AG04449 (cell line): ENCODE measurements around the gene STAG1.
"Not testable (repeated sequence)": the region's sequence is repeated elsewhere in the genome, so short reads cannot be mapped to it uniquely, and the experiment has no call there.

Source experiments
- CTCF ChIA-PET: fragments of 350-600 bp; formaldehyde crosslinking; extraction: SDS; loops from one replicate; lab custom pipeline; 2021; ENCODE audit warnings: antibody characterized with exemption; lab: Yijun Ruan, JAX
- POLR2A ChIA-PET: fragments of 400-600, 350-600 bp; formaldehyde crosslinking; extraction: SDS; loops from one replicate; lab custom pipeline; 2020; ENCODE audit warnings: antibody characterized with exemption, inconsistent platforms; lab: Yijun Ruan, JAX
- DNase-seq: peaks from one replicate; pipeline ENCODE4 v3.0.0-alpha.2; 2010; ENCODE audit warnings: low read depth, low spot score
- H3K4me3 ChIP-seq: 2 replicates; pipeline ENCODE4 v1.5.1; 2011; ENCODE audit warnings: low read depth, mild to moderate bottlenecking, control low read depth, low read length
- TF ChIP-seq, protein P1 (sequence below): IDR thresholded peaks from one replicate; pipeline ENCODE4 v1.5.1; 2011; ENCODE audit warnings: mild to moderate bottlenecking, moderate library complexity, low read length, control low read depth, inconsistent platforms; ENCODE audit not compliant: insufficient read depth; ENCODE audit errors: missing control alignments

Gene STAG1

DNA sequence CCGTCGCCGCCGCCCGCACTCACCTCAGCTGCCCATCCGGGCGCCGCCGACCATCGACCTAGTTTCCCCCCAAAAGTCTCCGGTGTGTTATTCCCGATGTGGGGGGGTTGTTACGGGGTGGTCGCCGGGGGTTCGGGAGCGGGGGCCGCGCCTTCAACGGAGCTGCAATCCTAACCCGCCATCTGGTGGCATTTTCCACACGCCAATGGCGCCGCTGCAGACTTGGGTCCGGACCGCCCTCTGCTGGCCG, at the start of gene STAG1:
Gene STAG1 (minus strand): TSS at position 207 of the 250 bp plus-strand sequence. CDS start 121,480 bp downstream, outside the sequence.
- H3K4me3 ChIP-seq = peak within 1 kb of the TSS; percentile 69
- ChIA-PET CTCF (interaction anchor here (0.6 to 4.0 kb wide), 109 partner anchors 10 to 784 kb away, joined by 3 to 70 read pairs (median 4); partner anchors contain the start of genes IL20RB and NCK1), POLR2A (interaction anchor here (0.6 to 2.0 kb wide), 20 partner anchors 11 to 681 kb away, joined by 3 to 23 read pairs (median 5); partner anchors contain the start of genes IL20RB, MSL2 and NCK1)
- no peak for DNase-seq
- TF ChIP-seq, protein P1, sequence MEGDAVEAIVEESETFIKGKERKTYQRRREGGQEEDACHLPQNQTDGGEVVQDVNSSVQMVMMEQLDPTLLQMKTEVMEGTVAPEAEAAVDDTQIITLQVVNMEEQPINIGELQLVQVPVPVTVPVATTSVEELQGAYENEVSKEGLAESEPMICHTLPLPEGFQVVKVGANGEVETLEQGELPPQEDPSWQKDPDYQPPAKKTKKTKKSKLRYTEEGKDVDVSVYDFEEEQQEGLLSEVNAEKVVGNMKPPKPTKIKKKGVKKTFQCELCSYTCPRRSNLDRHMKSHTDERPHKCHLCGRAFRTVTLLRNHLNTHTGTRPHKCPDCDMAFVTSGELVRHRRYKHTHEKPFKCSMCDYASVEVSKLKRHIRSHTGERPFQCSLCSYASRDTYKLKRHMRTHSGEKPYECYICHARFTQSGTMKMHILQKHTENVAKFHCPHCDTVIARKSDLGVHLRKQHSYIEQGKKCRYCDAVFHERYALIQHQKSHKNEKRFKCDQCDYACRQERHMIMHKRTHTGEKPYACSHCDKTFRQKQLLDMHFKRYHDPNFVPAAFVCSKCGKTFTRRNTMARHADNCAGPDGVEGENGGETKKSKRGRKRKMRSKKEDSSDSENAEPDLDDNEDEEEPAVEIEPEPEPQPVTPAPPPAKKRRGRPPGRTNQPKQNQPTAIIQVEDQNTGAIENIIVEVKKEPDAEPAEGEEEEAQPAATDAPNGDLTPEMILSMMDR = peak; percentile 100

DNA sequence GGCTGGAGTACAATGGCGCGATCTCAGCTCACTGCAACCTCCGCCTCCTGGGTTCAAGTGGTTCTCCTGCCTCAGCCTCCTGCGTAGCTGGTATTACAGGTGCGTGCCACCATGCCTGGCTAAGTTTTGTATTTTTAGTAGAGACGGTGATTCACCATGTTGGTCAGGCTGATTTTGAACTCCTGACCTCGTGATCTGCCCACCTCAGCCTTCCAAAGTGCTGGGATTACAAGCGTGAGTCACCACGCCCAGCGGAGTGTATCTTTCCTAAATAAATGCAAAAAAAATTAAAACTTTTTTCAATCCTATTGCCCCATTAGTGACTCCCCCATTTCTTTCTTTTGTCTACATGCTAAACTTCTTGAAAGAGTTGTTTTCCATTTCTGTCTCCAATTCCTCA, 49.0 kb upstream of the STAG1 start:
- POLR2A ChIA-PET, DNase-seq, H3K4me3 ChIP-seq: not testable (repeated sequence)
- CTCF ChIA-PET = interaction anchor here (1.3 kb wide), 1 partner anchor 213 kb away, joined by 3 read pairs; no protein-coding TSS in a partner anchor

DNA sequence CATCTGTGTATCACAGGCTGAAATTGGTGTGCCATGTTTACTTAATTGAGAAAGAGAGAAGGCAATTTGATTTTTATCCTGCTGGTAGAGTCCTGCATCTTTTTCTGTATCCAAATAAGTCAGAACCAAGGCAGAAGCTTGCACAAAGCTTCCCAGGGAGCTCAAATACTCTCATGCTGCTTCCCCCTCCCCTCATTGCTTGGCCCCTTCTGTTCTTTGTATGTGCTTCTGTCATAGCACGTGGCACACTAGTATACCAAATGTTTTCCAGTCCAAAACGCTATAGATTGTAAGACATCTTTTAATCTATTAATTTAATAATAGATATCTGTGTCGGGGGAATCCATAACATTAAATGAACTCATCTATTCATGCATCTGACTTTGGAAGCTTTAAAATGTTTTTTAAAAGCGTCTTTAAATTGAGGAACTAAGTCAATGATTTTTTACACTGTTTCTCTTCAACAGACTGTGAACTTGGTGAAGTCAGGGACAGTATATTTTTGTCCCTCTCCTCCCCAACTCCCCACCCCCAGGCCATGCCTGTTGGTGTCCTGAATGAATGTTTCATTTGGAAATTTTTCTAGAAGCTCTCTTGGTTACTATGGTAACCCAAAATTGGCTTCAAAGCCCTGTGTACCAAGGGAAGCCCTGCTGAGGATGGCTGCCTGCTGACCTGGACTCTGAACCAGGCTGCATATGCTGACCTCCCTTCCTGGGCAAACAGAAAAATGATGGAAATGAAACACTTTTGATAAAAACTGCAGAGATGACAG, 40.6 kb upstream of the STAG1 start:
- ChIA-PET POLR2A (no interaction called here), CTCF (interaction anchor here (1.2 to 1.4 kb wide), 2 partner anchors 155 to 222 kb away, joined by 3 to 4 read pairs; no protein-coding TSS in a partner anchor)
- DNase-seq = no peak
- TF ChIP-seq, protein P1 = no peak
- no peak overlapping the region for H3K4me3 ChIP-seq

DNA sequence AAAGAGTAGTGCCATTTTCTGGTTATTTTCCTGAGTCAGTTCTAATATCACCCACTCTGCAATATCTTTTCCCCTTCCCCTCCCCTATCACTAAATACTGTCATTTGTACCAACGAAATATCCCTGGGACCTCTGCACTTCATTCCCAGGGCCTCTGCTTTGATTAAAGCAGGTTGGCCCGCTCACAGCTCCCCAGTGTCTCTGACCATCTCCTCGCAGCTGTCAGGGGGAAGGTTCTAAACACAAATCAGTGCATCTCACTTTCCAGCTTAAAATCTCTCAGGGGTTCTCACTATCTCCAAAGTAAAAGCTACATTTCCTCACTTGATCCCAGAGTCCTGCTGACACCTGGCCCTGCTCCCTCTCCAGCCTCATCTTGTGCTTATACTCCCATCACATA, 38.6 kb upstream of the STAG1 start:
- DNase-seq = no peak
- ChIA-PET CTCF (interaction anchor here (1.0 to 1.4 kb wide), 2 partner anchors 72 to 223 kb away, joined by 3 read pairs; no protein-coding TSS in a partner anchor), POLR2A (interaction anchor here (0.7 kb wide), 1 partner anchor 555 kb away, joined by 4 read pairs; no protein-coding TSS in a partner anchor)
- TF ChIP-seq, protein P1 = no peak
- H3K4me3 ChIP-seq = no peak overlapping the region

DNA sequence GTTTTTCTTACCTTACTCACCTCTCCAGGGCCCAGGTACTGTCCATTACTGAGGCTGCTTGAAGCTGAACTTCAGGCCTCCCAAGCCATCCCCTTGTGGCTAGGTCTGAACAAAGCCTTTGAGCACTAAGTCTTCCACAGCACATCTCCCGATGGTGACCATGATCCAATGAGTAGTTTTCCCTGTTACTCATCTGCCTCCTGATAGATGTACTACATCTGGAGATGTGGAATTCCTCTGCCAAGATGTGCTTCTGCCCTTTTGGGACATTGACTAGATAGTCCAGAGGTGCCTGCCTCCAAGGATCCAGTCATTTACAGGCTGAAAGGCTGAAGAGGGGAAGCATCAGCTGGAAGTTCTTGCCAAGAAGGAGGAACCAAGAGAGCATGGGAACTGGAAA, 37.8 kb upstream of the STAG1 start:
- no peak for DNase-seq
- no peak overlapping the region for H3K4me3 ChIP-seq
- CTCF ChIA-PET = interaction anchor here (1.0 to 1.4 kb wide), 2 partner anchors 73 to 224 kb away, joined by 3 read pairs; no protein-coding TSS in a partner anchor
- TF ChIP-seq, protein P1 = no peak
- POLR2A ChIA-PET = no interaction called here

DNA sequence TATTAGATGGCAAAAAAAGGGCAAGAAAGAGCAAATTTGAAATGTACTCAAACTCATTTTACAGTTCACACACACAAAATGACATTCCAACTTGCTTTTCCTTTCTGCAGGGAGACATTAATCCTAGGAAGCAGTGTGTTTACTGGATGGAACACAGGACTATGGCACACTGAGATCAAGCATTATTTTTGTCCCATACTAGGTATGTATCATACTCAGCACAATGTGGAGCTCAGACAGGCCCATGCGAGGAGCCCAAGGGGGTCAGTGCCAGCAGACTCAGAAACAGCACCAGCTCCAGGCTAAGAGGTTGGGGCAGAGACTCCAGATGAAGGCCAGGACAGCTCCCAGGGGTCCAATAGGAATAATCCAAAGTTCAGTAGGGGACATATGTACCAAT, 36.0 kb upstream of the STAG1 start:
- CTCF ChIA-PET = interaction anchor here (1.5 kb wide), 1 partner anchor 36 kb away, joined by 5 read pairs; the partner anchor contains the start of gene STAG1
- TF ChIP-seq, protein P1 = no peak
- H3K4me3 ChIP-seq = no peak overlapping the region
- no peak for DNase-seq
- POLR2A ChIA-PET = no interaction called here
